ENCODE results near the gene ANKRD24. TPM values are rescaled to one million over a fixed set of nuclear protein-coding genes. Genes with fewer than 3 reads are reported as not detected.
"Not testable (repeated sequence)": the region's sequence is repeated elsewhere in the genome, so short reads cannot be mapped to it uniquely, and the experiment has no call there.

Gene ANKRD24
- total and polyA plus RNA-seq, 4 donors, result 0.68 to 2.4 (median 1.3) TPM

GRCh38 chr19:4268816-4269430 lies 86.4 kb downstream of the ANKRD24 start:
- Histone ChIP-seq H3K4me3 (no peak overlapping the region), H3K36me3 (ENCODE audit: control insufficient read depth in 4 of 4, insufficient read depth in 4 of 4, low read length in 4 of 4) (peaks cover 0 to 41% (median 15%) of the 10 kb centered on the region in 4 donors), H3K4me1 (ENCODE audit: control insufficient read depth in 5 of 5, insufficient read depth in 5 of 5, low read length in 5 of 5) (no peaks in the 10 kb centered on the region), H3K27ac (ENCODE audit: low read depth in 1 of 2, low read length in 1 of 2) (no peak overlapping the region), H3K9me3 (ENCODE audit: control insufficient read depth in 4 of 4, insufficient read depth in 3 of 4, low read length in 3 of 4) (no peaks in the 10 kb centered on the region), H3K27me3 (ENCODE audit: control insufficient read depth in 3 of 3, insufficient read depth in 3 of 3, low read length in 2 of 3) (no peaks in the 10 kb centered on the region), H3K9ac (ENCODE audit: insufficient read depth in 1 of 2, low read length in 2 of 2) (no peak overlapping the region)
- ATAC-seq (ENCODE audit: insufficient read depth, low FRiP score) (no peak), DNase-seq (no peak)
- 80 to 90% methylated on average over 13 of the region's 13 CpGs for WGBS, 2 donors
- TF ChIP-seq CTCF (IDR thresholded peaks at IDR 0.05; ENCODE audit: control extremely low read depth, extremely low read depth), result no peak

GRCh38 chr19:4272894-4273293 lies 90.4 kb downstream of the ANKRD24 start:
- Histone ChIP-seq H3K27ac (ENCODE audit: low read depth in 1 of 2, low read length in 1 of 2) (no peak overlapping the region), H3K4me1 (ENCODE audit: control insufficient read depth in 5 of 5, insufficient read depth in 5 of 5, low read length in 5 of 5) (peaks cover 0 to 3% (median 0%) of the 10 kb centered on the region in 5 donors), H3K9me3 (ENCODE audit: control insufficient read depth in 4 of 4, insufficient read depth in 3 of 4, low read length in 3 of 4) (no peaks in the 10 kb centered on the region), H3K4me3 (no peak overlapping the region), H3K36me3 (ENCODE audit: control insufficient read depth in 4 of 4, insufficient read depth in 4 of 4, low read length in 4 of 4) (peaks cover 0 to 25% (median 5%) of the 10 kb centered on the region in 4 donors), H3K27me3 (ENCODE audit: control insufficient read depth in 3 of 3, insufficient read depth in 3 of 3, low read length in 2 of 3) (peaks cover 0 to 1% (median 0%) of the 10 kb centered on the region in 3 donors), H3K9ac (ENCODE audit: insufficient read depth in 1 of 2, low read length in 2 of 2) (no peak overlapping the region)
- no peak for TF ChIP-seq CTCF (IDR thresholded peaks at IDR 0.05; ENCODE audit: control extremely low read depth, extremely low read depth)
- 72 to 84% methylated on average over 10 of the region's 10 CpGs for WGBS, 2 donors
- ATAC-seq (ENCODE audit: insufficient read depth, low FRiP score), result no peak
- no peak for DNase-seq

GRCh38 chr19:4274321-4274686 lies 91.8 kb downstream of the ANKRD24 start:
- not testable (repeated sequence) for H3K4me1 ChIP-seq (ENCODE audit: control insufficient read depth in 5 of 5, insufficient read depth in 5 of 5, low read length in 5 of 5); DNase-seq

More at GRCh38 chr19:4274321-4274686, 91.8 kb downstream of the ANKRD24 start:
- not testable (repeated sequence) for H3K27me3 ChIP-seq (ENCODE audit: control insufficient read depth in 3 of 3, insufficient read depth in 3 of 3, low read length in 2 of 3); ATAC-seq (ENCODE audit: insufficient read depth, low FRiP score); H3K27ac ChIP-seq (ENCODE audit: low read depth in 1 of 2, low read length in 1 of 2); H3K9ac ChIP-seq (ENCODE audit: insufficient read depth in 1 of 2, low read length in 2 of 2); H3K9me3 ChIP-seq (ENCODE audit: control insufficient read depth in 4 of 4, insufficient read depth in 3 of 4, low read length in 3 of 4); H3K4me3 ChIP-seq
- H3K36me3 ChIP-seq (ENCODE audit: control insufficient read depth in 4 of 4, insufficient read depth in 4 of 4, low read length in 4 of 4), result peaks cover 0 to 12% (median 0%) of the 10 kb centered on the region in 4 donors
- 89 to 90% methylated on average over 6 of the region's 6 CpGs for WGBS, 2 donors

Other genes with a start within 250 kb of the ANKRD24 start
- 1 to 10 TPM in 1 of 2 donors, not detected in 1; 1.0 TPM for gene NMRK2, start 249.6 kb upstream of the ANKRD24 start, total RNA-seq
- gene NMRK2, start 249.6 kb upstream of the ANKRD24 start, polyA plus RNA-seq, result under 1 TPM; 0.13 to 0.26 TPM
- gene DAPK3, start 211.6 kb upstream of the ANKRD24 start, total RNA-seq, result 10 to 100 TPM; 61.9 to 93.9 TPM
- gene DAPK3, start 211.6 kb upstream of the ANKRD24 start, polyA plus RNA-seq, result 10 to 100 TPM; 78.4 to 80.4 TPM
- gene EEF2, start 197.2 kb upstream of the ANKRD24 start, total RNA-seq, result 1,000 to 10,000 TPM; 1,474 to 1,934 TPM
- gene EEF2, start 197.2 kb upstream of the ANKRD24 start, polyA plus RNA-seq, result 1,000 to 10,000 TPM in 1 of 2 donors, 100 to 1,000 TPM in 1; 994 to 1,216 TPM
- gene PIAS4, start 175.0 kb upstream of the ANKRD24 start, total RNA-seq, result 10 to 100 TPM; 26.7 to 46.2 TPM
- gene PIAS4, start 175.0 kb upstream of the ANKRD24 start, polyA plus RNA-seq, result 10 to 100 TPM in 1 of 2 donors, 1 to 10 TPM in 1; 9.9 to 16.5 TPM
- gene ZBTB7A, start 115.8 kb upstream of the ANKRD24 start, total RNA-seq, result 10 to 100 TPM; 19.0 to 68.0 TPM
- gene ZBTB7A, start 115.8 kb upstream of the ANKRD24 start, polyA plus RNA-seq, result 10 to 100 TPM; 13.4 to 20.1 TPM
- 100 to 1,000 TPM in 1 of 2 donors, 10 to 100 TPM in 1; 63.6 to 146 TPM for gene MAP2K2, start 58.6 kb upstream of the ANKRD24 start, total RNA-seq
- 100 to 1,000 TPM; 120 to 181 TPM for gene MAP2K2, start 58.6 kb upstream of the ANKRD24 start, polyA plus RNA-seq
- gene CREB3L3, start 29.1 kb upstream of the ANKRD24 start, total RNA-seq, result not detected
- gene CREB3L3, start 29.1 kb upstream of the ANKRD24 start, polyA plus RNA-seq, result under 1 TPM in 1 of 2 donors, not detected in 1; 0.03 TPM
- gene SIRT6, start 126 bp upstream of the ANKRD24 start, total RNA-seq, result 10 to 100 TPM; 10.2 to 29.3 TPM
- 10 to 100 TPM; 29.1 to 36.5 TPM for gene SIRT6, start 126 bp upstream of the ANKRD24 start, polyA plus RNA-seq
- gene EBI3, start 46.8 kb downstream of the ANKRD24 start, total RNA-seq, result 1 to 10 TPM; 4.1 to 5.9 TPM
- 10 to 100 TPM in 1 of 2 donors, 1 to 10 TPM in 1; 6.9 to 92.7 TPM for gene EBI3, start 46.8 kb downstream of the ANKRD24 start, polyA plus RNA-seq
- gene YJU2, start 64.4 kb downstream of the ANKRD24 start, total RNA-seq, result 10 to 100 TPM; 11.2 to 24.1 TPM
- gene YJU2, start 64.4 kb downstream of the ANKRD24 start, polyA plus RNA-seq, result 10 to 100 TPM; 28.9 to 44.2 TPM
- not detected for gene SHD, start 96.6 kb downstream of the ANKRD24 start, total RNA-seq
- not detected for gene SHD, start 96.6 kb downstream of the ANKRD24 start, polyA plus RNA-seq
- gene TMIGD2, start 119.7 kb downstream of the ANKRD24 start, total RNA-seq, result 1 to 10 TPM in 1 of 2 donors, under 1 TPM in 1; 0.34 to 1.7 TPM
- 1 to 10 TPM in 1 of 2 donors, under 1 TPM in 1; 0.53 to 1.6 TPM for gene TMIGD2, start 119.7 kb downstream of the ANKRD24 start, polyA plus RNA-seq
- gene FSD1, start 121.9 kb downstream of the ANKRD24 start, total RNA-seq, result 1 to 10 TPM in 1 of 2 donors, under 1 TPM in 1; 0.34 to 1.1 TPM
- under 1 TPM; 0.31 to 0.63 TPM for gene FSD1, start 121.9 kb downstream of the ANKRD24 start, polyA plus RNA-seq
- gene STAP2, start 156.1 kb downstream of the ANKRD24 start, total RNA-seq, result 10 to 100 TPM; 24.4 to 30.0 TPM
- gene STAP2, start 156.1 kb downstream of the ANKRD24 start, polyA plus RNA-seq, result 10 to 100 TPM; 24.6 to 32.6 TPM
- 10 to 100 TPM in 1 of 2 donors, 1 to 10 TPM in 1; 9.1 to 30.5 TPM for gene MPND, start 160.9 kb downstream of the ANKRD24 start, total RNA-seq
- gene MPND, start 160.9 kb downstream of the ANKRD24 start, polyA plus RNA-seq, result 10 to 100 TPM; 18.7 to 32.3 TPM
- gene SH3GL1, start 217.9 kb downstream of the ANKRD24 start, total RNA-seq, result 10 to 100 TPM; 30.6 to 68.6 TPM
- 10 to 100 TPM; 53.1 to 65.4 TPM for gene SH3GL1, start 217.9 kb downstream of the ANKRD24 start, polyA plus RNA-seq
- 10 to 100 TPM in 1 of 2 donors, 1 to 10 TPM in 1; 10.0 to 16.7 TPM for gene CHAF1A, start 220.0 kb downstream of the ANKRD24 start, total RNA-seq
- 1 to 10 TPM; 6.8 to 7.4 TPM for gene CHAF1A, start 220.0 kb downstream of the ANKRD24 start, polyA plus RNA-seq